Activated T-helper 1 cell treated with anti-CD3 and anti-CD28 coated beads, Interleukin-2, amount 50 U/mL, for 16 hours (primary cell): Measurements from ENCODE around the gene OR8D2.

Experiments used
- DNase-seq, 2 donors: peaks; one replicate each; pipeline ENCODE4 v3.0.0-alpha.2; 2020; ENCODE audit warnings: low read depth in 1 of 2, low spot score in 1 of 2

Gene OR8D2, protein sequence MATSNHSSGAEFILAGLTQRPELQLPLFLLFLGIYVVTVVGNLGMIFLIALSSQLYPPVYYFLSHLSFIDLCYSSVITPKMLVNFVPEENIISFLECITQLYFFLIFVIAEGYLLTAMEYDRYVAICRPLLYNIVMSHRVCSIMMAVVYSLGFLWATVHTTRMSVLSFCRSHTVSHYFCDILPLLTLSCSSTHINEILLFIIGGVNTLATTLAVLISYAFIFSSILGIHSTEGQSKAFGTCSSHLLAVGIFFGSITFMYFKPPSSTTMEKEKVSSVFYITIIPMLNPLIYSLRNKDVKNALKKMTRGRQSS

DNA sequence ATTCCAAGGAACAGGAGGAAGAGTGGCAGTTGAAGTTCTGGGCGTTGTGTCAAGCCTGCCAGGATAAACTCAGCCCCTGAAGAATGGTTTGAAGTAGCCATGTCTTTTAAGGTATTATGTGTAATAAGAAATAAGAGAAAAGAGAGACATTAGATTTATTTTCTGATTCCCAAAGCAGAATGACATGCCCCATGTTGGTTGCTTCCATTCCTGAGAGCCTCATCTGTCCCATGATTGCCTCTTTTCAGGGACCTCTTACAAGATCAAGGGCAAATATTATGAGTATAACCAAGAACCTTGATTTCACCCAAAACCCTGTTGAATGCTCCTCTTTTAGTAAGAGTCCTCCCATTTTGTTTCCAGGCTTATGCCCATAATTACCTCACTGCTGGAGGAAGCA, at the start of gene OR8D2:
Gene OR8D2, minus strand, starts transcription at position 101 of the 400 bp plus-strand sequence. Its CDS starts 0 bp downstream, at position 101.
- no peak for DNase-seq

GRCh38 chr11:124359566-124359965, 39.6 kb upstream of the OR8D2 start:
- no peak for DNase-seq

- no peak for DNase-seq
These were observed 26.4 kb upstream of the OR8D2 start for GRCh38 chr11:124346311-124346955.

GRCh38 chr11:124344346-124344745, 24.3 kb upstream of the OR8D2 start:
- no peak for DNase-seq

DNA sequence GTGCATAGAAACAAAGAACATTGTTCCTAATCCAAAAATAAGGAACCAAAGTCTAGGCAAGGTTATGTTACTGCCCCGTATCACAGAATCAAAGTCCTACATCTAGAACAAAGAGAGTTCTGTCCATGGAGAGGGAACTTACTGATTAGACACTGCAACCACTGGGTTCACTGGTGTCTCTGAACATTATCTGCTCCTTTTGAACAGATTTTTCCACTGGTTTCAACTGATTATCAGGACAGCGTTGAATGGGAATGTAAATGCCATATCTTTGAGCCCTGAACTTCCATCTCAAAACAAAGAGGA, 20.1 kb upstream of the OR8D2 start:
- no peak for DNase-seq

DNA sequence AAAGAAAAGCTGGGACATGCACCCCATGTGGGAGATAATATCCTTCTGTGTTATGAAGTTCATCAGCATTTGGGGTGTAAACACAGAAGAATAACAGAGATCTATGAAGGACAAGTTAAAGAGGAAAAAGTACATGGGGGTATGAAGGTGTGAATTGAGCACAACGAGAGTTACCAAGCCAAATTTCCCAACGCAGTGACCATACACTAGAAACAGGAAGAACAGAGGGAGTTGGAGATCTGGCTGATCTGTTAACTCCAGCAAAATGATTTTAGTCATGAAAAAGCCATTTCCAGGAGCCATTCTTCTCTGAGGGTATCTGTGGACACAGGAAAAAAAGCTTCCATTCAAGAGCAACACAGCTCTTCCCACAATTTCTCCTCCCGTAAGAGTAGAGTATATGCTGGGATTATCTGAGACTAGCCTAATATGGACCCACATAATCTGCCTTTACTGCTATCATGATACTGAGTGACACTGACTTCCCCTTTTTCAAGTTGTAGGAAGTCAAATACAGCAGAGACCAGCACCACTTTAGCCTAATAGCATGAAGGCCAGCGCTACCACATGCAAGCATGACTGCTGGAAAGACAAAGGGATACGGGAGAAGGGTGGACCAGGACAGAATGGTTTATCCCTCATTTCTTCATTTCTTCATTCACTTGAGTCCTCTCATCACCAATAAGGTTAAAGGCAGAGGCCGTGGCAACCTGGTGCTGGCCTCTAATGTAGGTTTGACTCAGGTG, 19.6 kb upstream of the OR8D2 start:
- no peak for DNase-seq

GRCh38 chr11:124331873-124332272, 11.9 kb upstream of the OR8D2 start:
- no peak for DNase-seq

DNA sequence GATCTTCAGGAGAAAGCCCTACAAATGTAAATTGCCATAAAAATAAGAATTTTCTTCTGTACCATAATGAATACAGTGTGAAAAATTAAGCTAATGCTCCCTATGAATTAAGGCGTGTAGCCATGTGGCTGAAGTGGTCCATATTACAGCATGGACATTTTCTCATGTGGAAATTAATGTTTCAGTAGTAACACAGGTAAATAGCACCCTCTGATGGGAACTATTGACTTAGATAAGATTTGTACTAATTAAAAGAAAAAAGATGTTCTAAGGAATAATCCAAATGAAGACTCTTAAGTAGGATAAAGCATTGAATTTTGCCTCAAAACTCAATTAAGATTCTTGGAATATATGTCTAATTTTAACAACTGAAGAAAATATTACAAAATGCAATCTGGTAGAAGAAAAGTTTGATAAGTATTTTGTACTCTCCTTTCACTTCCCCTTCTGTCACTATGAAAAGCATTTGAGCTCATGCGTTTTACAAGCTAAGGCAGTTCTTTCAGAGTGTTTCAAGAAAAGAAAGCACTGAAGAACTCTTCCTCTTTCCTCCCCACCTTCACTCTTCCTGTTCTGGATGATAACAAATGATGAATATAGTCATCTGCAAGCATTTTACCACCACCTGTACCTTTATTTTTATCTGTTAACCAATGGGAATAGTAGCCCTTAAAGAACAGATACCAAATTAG, 9.9 kb upstream of the OR8D2 start:
- DNase-seq: no peak

- no peak for DNase-seq
These were observed 7.8 kb upstream of the OR8D2 start for GRCh38 chr11:124327775-124328174.

DNA sequence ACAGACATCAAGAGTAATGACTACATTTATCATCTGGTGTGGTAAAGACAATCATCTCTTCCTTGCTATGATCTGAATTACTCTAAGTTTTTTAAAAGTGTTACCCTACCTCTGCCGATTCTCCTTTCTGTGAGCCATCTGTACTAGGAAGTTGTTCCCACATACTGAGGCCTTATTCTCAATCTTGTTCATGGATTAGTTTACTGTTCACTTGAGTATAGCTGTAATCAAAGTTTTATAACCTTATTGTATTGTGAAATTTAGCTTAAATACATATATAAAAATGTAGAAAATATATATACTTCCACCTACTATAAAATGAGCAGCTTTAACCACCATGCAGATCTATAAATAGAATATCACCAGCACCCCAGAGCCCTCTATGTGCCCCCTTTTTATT, 2.4 kb upstream of the OR8D2 start:
- DNase-seq: no peak

DNA sequence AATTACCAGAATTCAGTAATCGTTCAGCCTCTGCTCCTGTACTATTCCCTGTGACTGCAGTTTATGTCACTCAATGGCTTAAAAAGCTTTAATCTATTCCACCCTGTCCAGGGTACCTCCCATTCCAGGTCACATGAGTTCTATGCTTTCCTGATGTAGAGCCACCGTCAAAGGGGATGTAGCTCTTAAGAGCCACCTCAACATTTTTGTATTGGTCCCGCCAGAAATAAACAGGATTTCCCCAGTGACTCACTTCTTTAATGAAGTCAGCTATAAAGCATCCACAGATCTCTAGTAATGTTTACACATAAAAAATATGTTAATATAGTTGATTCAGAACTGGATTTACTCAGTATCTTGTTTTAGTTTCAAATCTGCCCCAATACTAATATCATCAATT, 4.9 kb downstream of the OR8D2 start:
- no peak for DNase-seq

- no peak for DNase-seq
These were observed 6.1 kb downstream of the OR8D2 start, which contains the start of gene OR8D1 for GRCh38 chr11:124313849-124314248. OR8D1 (minus strand) TSS chr11:124313949; CDS start chr11:124310766, 3,183 bp downstream.

- DNase-seq: no peak
These were observed 6.9 kb downstream of the OR8D2 start for GRCh38 chr11:124313131-124313530.

- DNase-seq: no peak
These were observed 8.3 kb downstream of the OR8D2 start for GRCh38 chr11:124311670-124312069.

DNA sequence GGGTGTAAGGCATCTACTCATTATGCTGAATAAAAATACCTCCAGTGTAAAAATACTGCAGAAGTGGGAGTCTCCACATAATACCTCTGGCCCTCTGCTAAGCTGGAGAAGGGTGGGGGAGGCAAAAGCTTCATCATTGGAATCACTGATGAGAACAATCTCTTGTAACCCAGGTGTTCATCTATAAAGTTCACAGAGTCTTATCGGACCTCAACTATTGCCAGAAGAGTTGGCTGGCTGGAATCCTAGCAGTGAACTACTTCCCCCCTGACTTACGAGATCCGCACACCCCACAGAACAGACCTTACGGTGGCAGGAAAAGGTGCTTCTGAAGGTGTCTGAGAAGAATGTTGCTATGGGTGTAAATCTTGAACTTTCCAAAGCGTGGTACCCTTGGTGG, 8.7 kb downstream of the OR8D2 start:
- DNase-seq: no peak

DNA sequence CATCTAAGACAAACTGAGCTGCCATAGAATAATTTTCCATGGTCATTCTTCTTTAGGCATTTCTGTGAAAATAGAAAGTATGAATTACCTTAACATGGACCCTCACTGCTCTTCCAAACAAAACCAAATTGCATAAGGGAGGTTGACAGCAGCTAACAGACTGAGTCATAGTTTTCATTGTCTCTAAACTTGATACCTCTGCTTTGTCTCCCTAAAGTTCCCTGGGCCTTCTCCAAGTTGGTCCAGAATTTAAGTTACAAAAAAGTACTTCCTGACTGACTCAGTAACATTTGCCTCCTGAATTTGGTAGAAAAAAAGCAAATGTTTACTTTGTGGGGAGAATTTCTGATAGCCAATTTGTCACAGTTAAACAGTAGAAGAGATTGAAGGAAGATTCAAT, 9.3 kb downstream of the OR8D2 start:
- no peak for DNase-seq

DNA sequence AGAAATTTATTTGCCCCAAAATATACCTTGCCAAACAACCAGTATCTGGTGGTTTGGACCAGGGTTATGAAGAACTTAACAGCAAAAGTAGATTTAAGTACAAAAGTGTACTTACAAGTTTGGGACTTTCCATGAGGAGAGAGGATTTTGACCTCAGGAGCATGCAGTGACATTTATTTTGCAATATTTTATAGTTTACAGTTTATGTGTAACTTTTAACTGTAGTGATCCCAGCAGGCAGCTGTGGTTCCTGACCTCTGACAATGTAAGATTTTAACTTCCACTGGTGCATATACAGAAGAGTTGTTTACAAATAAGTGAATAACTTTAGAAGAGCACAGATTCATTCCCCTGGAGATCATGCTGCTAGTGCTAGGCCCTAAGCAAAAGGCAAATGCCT, 12.9 kb downstream of the OR8D2 start:
- no peak for DNase-seq

- no peak for DNase-seq
These were observed 17.5 kb downstream of the OR8D2 start for GRCh38 chr11:124302347-124303125.

- no peak for DNase-seq
These were observed 18.4 kb downstream of the OR8D2 start for GRCh38 chr11:124301548-124301947.

- DNase-seq: no peak
These were observed 22.1 kb downstream of the OR8D2 start for GRCh38 chr11:124297921-124298320.

GRCh38 chr11:124296016-124296415, 24.0 kb downstream of the OR8D2 start:
- no peak for DNase-seq
